ENCODE measurements around the gene PPARG. TPM values are rescaled to one million over a fixed set of nuclear protein-coding genes. Genes with fewer than 3 reads are reported as not detected.

PPARG gene
- polyA plus RNA-seq, 1 of the 3 experiments (the other 2 are of a cell fraction), result 2.8 TPM

GRCh38 chr3:12372741-12373280 lies 83.9 kb downstream of the PPARG start:
- Histone ChIP-seq H3K79me2 (ENCODE audit: insufficient read depth) (no peaks in the 10 kb centered on the region), H3F3A (replicated peaks; ENCODE audit: insufficient read depth) (no peaks in the 10 kb centered on the region), H3K27me3 (ENCODE audit: insufficient read depth) (no peaks in the 10 kb centered on the region), H3K9me3 (no peaks in the 10 kb centered on the region), H3K4me3 (ENCODE audit: low read depth in 2 of 2, low read length in 1 of 2) (no peak overlapping the region), H4K20me1 (ENCODE audit: insufficient read depth) (no peaks in the 10 kb centered on the region), H3K9ac (no peak overlapping the region), H2AFZ (ENCODE audit: low read depth) (no peak overlapping the region), H3K36me3 (replicated peaks in 1 of 2; ENCODE audit: control insufficient read depth in 1 of 2, insufficient read depth in 2 of 2, low read length in 1 of 2) (no peaks in the 10 kb centered on the region), H3K9me2 (no peaks in the 10 kb centered on the region), H3K4me2 (no peak overlapping the region), H3K4me1 (ENCODE audit: control insufficient read depth in 1 of 2, insufficient read depth in 2 of 2, low read depth in 1 of 2, low read length in 1 of 2) (peaks cover 0 to 2% of the 10 kb centered on the region in 2 experiments; a peak in 1 of 4 replicates), H3K27ac (ENCODE audit: low read depth in 2 of 2, low read length in 1 of 2) (no peak overlapping the region)
- TF ChIP-seq TCF12 (IDR thresholded peaks at IDR 0.05) (no peak), RFX5 (IDR thresholded peaks at IDR 0.05; ENCODE audit: low read length) (no peak), YY1 (IDR thresholded peaks at IDR 0.05; ENCODE audit: low read depth) (no peak), RCOR1 (IDR thresholded peaks at IDR 0.05; ENCODE audit: low read length) (no peak), FOSL2 (IDR thresholded peaks at IDR 0.05; ENCODE audit: borderline replicate concordance, low read depth) (no peak), RAD21 (IDR thresholded peaks at IDR 0.05; ENCODE audit: low read length) (no peak), MEF2A (IDR thresholded peaks at IDR 0.05; ENCODE audit: borderline replicate concordance, low read depth) (no peak), ELF1 (IDR thresholded peaks at IDR 0.05) (no peak), FOXJ3 (CRISPR knock-in tag; IDR thresholded peaks at IDR 0.05) (no peak)
- CTCF ChIA-PET, result interaction anchor here (1.1 to 1.2 kb wide), 2 partner anchors 49 to 238 kb away, joined by 3 read pairs; no protein-coding TSS in a partner anchor
- WGBS (ENCODE audit: low lambda C conversion rate), result 92% methylated on average over 2 of the region's 2 CpGs
- POLR2A ChIA-PET, result no interaction called here
- no peak for DNase-seq

GRCh38 chr3:12375572-12375971 lies 86.7 kb downstream of the PPARG start:
- Histone ChIP-seq H3K9me2 (no peaks in the 10 kb centered on the region), H3K27me3 (ENCODE audit: insufficient read depth) (no peaks in the 10 kb centered on the region), H3K4me1 (ENCODE audit: control insufficient read depth in 1 of 2, insufficient read depth in 2 of 2, low read depth in 1 of 2, low read length in 1 of 2) (peaks cover 0 to 2% of the 10 kb centered on the region in 2 experiments; a peak in 1 of 4 replicates), H3F3A (replicated peaks; ENCODE audit: insufficient read depth) (no peaks in the 10 kb centered on the region), H4K20me1 (ENCODE audit: insufficient read depth) (no peaks in the 10 kb centered on the region), H3K9me3 (no peaks in the 10 kb centered on the region), H3K36me3 (replicated peaks in 1 of 2; ENCODE audit: control insufficient read depth in 1 of 2, insufficient read depth in 2 of 2, low read length in 1 of 2) (no peaks in the 10 kb centered on the region), H3K4me2 (no peak overlapping the region), H3K9ac (no peak overlapping the region), H2AFZ (ENCODE audit: low read depth) (no peak overlapping the region), H3K4me3 (ENCODE audit: low read depth in 2 of 2, low read length in 1 of 2) (no peak overlapping the region), H3K79me2 (ENCODE audit: insufficient read depth) (no peaks in the 10 kb centered on the region), H3K27ac (ENCODE audit: low read depth in 2 of 2, low read length in 1 of 2) (no peak overlapping the region)
- ChIA-PET POLR2A (no interaction called here), CTCF (no interaction called here)
- WGBS (ENCODE audit: low lambda C conversion rate), result 84% methylated on average over 4 of the region's 4 CpGs
- TF ChIP-seq RFX5 (IDR thresholded peaks at IDR 0.05; ENCODE audit: low read length) (no peak), NFIC (IDR thresholded peaks at IDR 0.05; ENCODE audit: borderline replicate concordance) (no peak), SIN3A (IDR thresholded peaks at IDR 0.05; ENCODE audit: borderline replicate concordance, low read depth, low read length) (no peak), PBX3 (IDR thresholded peaks at IDR 0.05) (no peak), CHD2 (IDR thresholded peaks at IDR 0.05; ENCODE audit: low read length, partially characterized antibody) (no peak), USF2 (IDR thresholded peaks at IDR 0.05; ENCODE audit: borderline replicate concordance, low read depth, low read length) (no peak), SMC3 (IDR thresholded peaks at IDR 0.05; ENCODE audit: low read depth, low read length) (no peak)
- no peak for DNase-seq

Measured in SK-N-SH (cell line).